ENCODE measurements around the gene YTHDF1. TPM values are rescaled to one million over a fixed set of nuclear protein-coding genes. Genes with fewer than 3 reads are reported as not detected.

The YTHDF1 gene
- total and polyA plus RNA-seq, 2 donors (not counting 1 experiment from before 2014, with no cell fraction given): 25.3 to 40.5 TPM

GRCh38 chr20:63212393-63212730, 3.6 kb downstream of the YTHDF1 start:
- intact Hi-C loops (cut with micrococcal nuclease): no loop called here
- H3K27me3 ChIP-seq (replicated peaks in 1 of 4; ENCODE audit: control extremely low read depth in 1 of 4, control insufficient read depth in 3 of 4, insufficient read depth in 4 of 4, low read length in 3 of 4): no peaks in the 10 kb centered on the region
- H3K27ac ChIP-seq (ENCODE audit: low read length in 2 of 2): no peak overlapping the region
- no peak overlapping the region for H3K4me2 ChIP-seq (replicated peaks; ENCODE audit: low read depth, low read length, poor library complexity, severe bottlenecking)
- peaks cover 48% of the 10 kb centered on the region for H3K4me1 Mint-ChIP-seq
- H4K20me1 ChIP-seq (ENCODE audit: control insufficient read depth, insufficient read depth, low read length, poor library complexity, severe bottlenecking): peaks cover 71% of the 10 kb centered on the region
- no peaks in the 10 kb centered on the region for H3K9me3 ChIP-seq (ENCODE audit: control extremely low read depth in 1 of 3, control insufficient read depth in 2 of 3, insufficient read depth in 1 of 3, low read length in 2 of 3)
- no peaks in the 10 kb centered on the region for H3K9me3 Mint-ChIP-seq (ENCODE audit: insufficient read depth)
- no peak for TF ChIP-seq EZH2 (IDR thresholded peaks at IDR 0.05; ENCODE audit: borderline replicate concordance, insufficient read depth, low read depth, low read length, poor library complexity, severe bottlenecking)
- TF ChIP-seq CTCF (IDR thresholded peaks at IDR 0.05): no peak
- no peak overlapping the region for H3K9ac ChIP-seq (ENCODE audit: low read length)
- no peak for ATAC-seq (ENCODE audit: low read depth)
- H3K4me3 ChIP-seq (ENCODE audit: control extremely low read depth in 1 of 5, extremely low read depth in 1 of 5, insufficient read depth in 1 of 5, low read depth in 2 of 5, low read length in 4 of 5): no peak overlapping the region
- 96% methylated on average over 3 of the region's 5 CpGs for WGBS (ENCODE audit: insufficient coverage)
- H2AFZ ChIP-seq (ENCODE audit: insufficient read depth, low read depth, low read length, poor library complexity, severe bottlenecking): no peak overlapping the region
- ChIA-PET CTCF (interaction anchor here (4.7 kb wide), 1 partner anchor 11 kb away, joined by 27 read pairs; no protein-coding TSS in a partner anchor), POLR2A (no interaction called here)
- no peak overlapping the region for H3K4me3 Mint-ChIP-seq
- H3K79me2 ChIP-seq (ENCODE audit: control insufficient read depth, insufficient read depth, low read length): peaks cover 87% of the 10 kb centered on the region
- H3K27me3 Mint-ChIP-seq: no peaks in the 10 kb centered on the region
- no peak overlapping the region for H3K27ac Mint-ChIP-seq
- peaks cover 16 to 30% of the 10 kb centered on the region in 2 donors for H3K4me1 ChIP-seq (ENCODE audit: control insufficient read depth in 2 of 2, insufficient read depth in 2 of 2, low read length in 2 of 2)
- peaks cover 0 to 48% of the 10 kb centered on the region in 2 experiments for H3K36me3 ChIP-seq (replicated peaks in 1 of 2; ENCODE audit: control extremely low read depth in 1 of 2, control insufficient read depth in 1 of 2, extremely low read depth in 1 of 2, insufficient read depth in 2 of 2, low read length in 1 of 2)
- DNase-seq: no peak

DNA sequence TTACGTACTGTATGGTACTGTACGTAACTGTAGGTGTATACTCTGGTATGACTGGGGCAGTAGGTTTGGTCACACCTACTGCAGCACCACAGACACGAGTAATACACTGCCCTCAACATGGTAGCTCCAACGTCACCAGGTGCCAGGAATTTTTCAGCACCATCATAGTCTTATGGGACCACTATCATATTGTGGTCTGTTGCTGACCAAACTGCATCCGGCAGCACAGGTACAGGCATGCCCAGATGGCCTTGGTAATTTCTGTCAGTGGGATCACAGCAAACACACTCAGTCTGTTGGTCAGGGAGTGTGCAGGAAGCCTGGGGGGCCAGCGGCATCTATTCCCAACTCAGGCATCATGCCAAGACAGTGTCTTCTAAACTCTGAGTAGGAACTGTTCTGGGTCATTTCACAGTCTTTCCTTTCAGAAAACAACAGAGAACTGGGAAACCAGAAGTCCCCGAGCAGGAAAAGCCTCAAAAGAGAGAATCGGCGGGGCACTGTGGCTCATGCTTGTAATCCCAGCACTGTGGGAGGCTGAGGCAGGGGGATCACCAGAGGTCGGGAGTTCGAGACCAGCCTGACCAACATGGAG, 5.8 kb downstream of the YTHDF1 start:
- Histone ChIP-seq H3K36me3 (replicated peaks in 1 of 2; ENCODE audit: control extremely low read depth in 1 of 2, control insufficient read depth in 1 of 2, extremely low read depth in 1 of 2, insufficient read depth in 2 of 2, low read length in 1 of 2) (peaks cover 0 to 63% of the 10 kb centered on the region in 2 experiments), H3K4me2 (replicated peaks; ENCODE audit: low read depth, low read length, poor library complexity, severe bottlenecking) (no peak overlapping the region), H2AFZ (ENCODE audit: insufficient read depth, low read depth, low read length, poor library complexity, severe bottlenecking) (no peak overlapping the region), H3K27me3 (replicated peaks in 1 of 4; ENCODE audit: control extremely low read depth in 1 of 4, control insufficient read depth in 3 of 4, insufficient read depth in 4 of 4, low read length in 3 of 4) (no peaks in the 10 kb centered on the region), H3K27ac (ENCODE audit: low read length in 2 of 2) (no peak overlapping the region), H3K4me3 (ENCODE audit: control extremely low read depth in 1 of 5, extremely low read depth in 1 of 5, insufficient read depth in 1 of 5, low read depth in 2 of 5, low read length in 4 of 5) (no peak overlapping the region), H3K4me1 (ENCODE audit: control insufficient read depth in 2 of 2, insufficient read depth in 2 of 2, low read length in 2 of 2) (peaks cover 6 to 17% of the 10 kb centered on the region in 2 donors), H3K9ac (ENCODE audit: low read length) (no peak overlapping the region), H4K20me1 (ENCODE audit: control insufficient read depth, insufficient read depth, low read length, poor library complexity, severe bottlenecking) (peaks cover 88% of the 10 kb centered on the region), H3K9me3 (ENCODE audit: control extremely low read depth in 1 of 3, control insufficient read depth in 2 of 3, insufficient read depth in 1 of 3, low read length in 2 of 3) (no peaks in the 10 kb centered on the region), H3K79me2 (ENCODE audit: control insufficient read depth, insufficient read depth, low read length) (peaks cover 99% of the 10 kb centered on the region)
- ChIA-PET CTCF (no interaction called here), POLR2A (no interaction called here)
- Mint-ChIP-seq H3K27me3 (no peaks in the 10 kb centered on the region), H3K4me1 (peaks cover 37% of the 10 kb centered on the region), H3K27ac (no peak overlapping the region), H3K9me3 (ENCODE audit: insufficient read depth) (no peaks in the 10 kb centered on the region), H3K4me3 (no peak overlapping the region)
- no peak for ATAC-seq (ENCODE audit: low read depth)
- 92% methylated on average over 6 of the region's 11 CpGs for WGBS (ENCODE audit: insufficient coverage)
- intact Hi-C loops (cut with micrococcal nuclease): no loop called here
- DNase-seq: no peak
- TF ChIP-seq CTCF (IDR thresholded peaks at IDR 0.05): no peak
